HG03521 (cell line): ENCODE data around the gene MAN2B2.
"Not testable (repeated sequence)": the region's sequence is repeated elsewhere in the genome, so short reads cannot be mapped to it uniquely, and the experiment has no call there.

Experiments used
- ATAC-seq: cut with Tn5 transposase; IDR thresholded peaks from one replicate; pipeline ENCODE4 v1.9.1; 2021; ENCODE audit warnings: mild to moderate bottlenecking, moderate library complexity; ENCODE audit not compliant: unreplicated experiment

The MAN2B2 gene

DNA sequence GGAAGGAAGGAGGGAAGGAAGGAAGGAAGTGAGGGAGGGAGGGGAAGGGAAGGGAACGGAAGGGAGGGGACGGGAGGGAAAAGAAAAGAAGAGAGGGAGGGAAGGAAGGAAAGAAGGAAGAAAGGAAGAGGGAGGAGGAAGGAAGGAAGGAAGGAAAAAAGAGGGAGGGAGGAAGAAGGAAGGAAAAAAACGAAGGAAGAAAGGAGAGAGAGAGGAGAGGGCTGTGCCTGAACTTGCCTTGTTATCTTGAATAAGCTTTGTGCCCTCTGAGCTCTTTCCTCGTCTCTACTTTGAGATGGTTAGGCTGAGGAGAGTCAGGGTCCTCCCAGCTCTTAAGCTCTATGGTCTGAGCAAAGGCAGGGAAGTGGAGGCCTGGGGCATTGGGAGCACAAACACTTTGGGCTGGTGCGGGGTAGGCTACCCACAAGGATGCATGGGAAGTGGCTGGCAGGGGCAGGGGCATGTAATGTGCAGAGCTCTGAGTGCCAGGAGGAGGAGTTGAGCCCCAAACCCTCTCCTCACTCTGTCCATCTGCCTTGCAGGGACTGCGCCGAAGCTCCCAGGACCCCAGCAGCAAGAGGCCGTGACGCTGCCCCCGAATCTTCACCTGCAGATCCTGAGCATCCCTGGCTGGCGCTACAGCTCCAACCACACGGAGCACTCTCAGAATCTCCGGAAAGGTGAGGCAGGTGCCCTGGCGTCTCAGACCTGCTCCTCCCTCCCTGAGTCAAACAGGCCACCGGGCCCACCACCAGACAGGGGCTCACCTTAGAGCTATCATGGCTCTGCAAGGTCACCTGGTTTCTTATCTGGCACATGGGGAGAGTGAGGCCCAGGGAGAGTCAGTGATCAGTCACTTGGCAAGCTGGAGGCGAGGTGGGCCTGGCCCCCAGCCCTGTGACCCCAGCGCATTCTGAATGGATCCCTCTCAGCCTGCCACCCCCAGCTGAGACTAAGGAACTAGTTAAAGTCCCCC lies 39.0 kb downstream of the MAN2B2 start:
- ATAC-seq = no peak

- no peak for ATAC-seq
Measured at GRCh38 chr4:6614701-6615230, 39.8 kb downstream of the MAN2B2 start.

- no peak for ATAC-seq
Measured at GRCh38 chr4:6616087-6616995, 41.4 kb downstream of the MAN2B2 start.

DNA sequence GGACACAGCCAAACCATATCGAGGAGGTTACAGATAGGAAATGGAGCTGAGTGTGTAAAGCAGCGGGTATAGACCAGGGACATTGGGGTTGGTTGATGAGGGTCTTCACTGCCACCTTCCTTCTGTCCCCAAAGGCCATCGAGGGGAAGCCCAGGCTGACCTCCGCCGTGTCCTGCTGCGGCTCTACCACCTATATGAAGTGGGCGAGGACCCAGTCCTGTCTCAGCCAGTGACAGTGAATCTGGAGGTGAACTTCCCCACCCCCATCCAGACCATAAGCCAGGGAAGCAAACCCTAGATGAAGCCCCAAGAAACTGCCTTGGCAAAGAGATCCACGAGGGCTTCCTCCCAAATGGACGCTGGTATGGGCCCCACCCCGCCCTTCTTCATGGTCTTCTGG lies 42.3 kb downstream of the MAN2B2 start:
- no peak for ATAC-seq

- no peak for ATAC-seq
Measured at GRCh38 chr4:6618386-6619115, 43.6 kb downstream of the MAN2B2 start.

- no peak for ATAC-seq
Measured at GRCh38 chr4:6619116-6619465, 44.1 kb downstream of the MAN2B2 start.

DNA sequence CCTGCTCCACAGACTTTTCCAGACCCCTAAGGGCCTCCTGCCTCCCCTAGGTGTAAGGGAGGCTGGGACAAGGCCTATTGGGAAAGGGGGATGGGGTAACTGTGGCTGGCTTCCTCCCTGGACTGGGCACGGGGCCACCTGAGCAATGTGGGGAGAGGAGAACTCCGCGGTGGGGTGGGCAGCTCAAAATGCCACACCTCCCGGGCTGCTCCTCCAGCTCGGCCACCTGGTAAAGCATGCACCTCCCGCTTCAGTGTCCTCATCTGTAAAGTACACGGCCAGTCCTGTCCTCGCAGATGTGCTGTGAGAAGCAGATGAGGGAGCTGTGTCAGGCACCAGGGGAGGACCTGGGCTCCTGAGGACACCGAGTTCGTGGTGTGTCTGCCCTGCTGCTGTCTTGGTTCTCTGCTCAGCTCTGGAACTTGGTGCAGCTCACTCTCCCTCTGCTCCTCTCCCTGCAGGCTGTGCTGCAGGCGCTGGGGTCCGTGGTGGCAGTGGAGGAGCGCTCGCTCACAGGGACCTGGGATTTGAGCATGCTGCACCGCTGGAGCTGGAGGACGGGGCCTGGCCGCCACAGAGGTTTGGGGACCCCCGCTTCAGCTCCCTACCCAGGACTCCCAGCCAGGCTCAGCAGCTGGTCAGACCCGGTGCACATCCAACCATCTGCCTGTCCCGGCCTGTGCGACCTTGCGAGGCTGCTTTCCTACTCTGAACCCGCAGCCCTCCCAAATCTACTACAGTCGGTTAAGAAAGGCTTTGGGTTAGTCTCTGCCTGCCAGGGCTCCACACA lies 44.7 kb downstream of the MAN2B2 start:
- no peak for ATAC-seq

DNA sequence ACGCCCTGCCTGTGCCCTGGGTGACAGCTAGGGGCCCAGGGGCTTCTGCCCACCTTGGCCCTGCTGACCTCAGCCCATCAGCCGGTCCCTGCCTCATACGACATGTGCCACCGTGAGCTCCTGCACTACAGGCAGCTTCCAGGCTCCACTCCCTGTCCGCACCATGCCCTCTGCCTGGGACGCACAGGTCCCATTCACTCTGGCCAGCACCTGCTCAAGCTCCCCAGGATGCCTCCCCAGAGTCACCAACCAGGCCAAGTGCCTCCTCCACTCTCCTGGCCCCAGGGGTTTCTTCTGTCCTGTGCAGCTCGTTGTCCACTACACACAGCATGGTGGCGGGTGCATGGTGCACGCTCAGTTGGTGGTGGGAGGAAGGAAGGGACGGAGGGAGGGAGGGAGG lies 45.3 kb downstream of the MAN2B2 start:
- ATAC-seq = no peak

DNA sequence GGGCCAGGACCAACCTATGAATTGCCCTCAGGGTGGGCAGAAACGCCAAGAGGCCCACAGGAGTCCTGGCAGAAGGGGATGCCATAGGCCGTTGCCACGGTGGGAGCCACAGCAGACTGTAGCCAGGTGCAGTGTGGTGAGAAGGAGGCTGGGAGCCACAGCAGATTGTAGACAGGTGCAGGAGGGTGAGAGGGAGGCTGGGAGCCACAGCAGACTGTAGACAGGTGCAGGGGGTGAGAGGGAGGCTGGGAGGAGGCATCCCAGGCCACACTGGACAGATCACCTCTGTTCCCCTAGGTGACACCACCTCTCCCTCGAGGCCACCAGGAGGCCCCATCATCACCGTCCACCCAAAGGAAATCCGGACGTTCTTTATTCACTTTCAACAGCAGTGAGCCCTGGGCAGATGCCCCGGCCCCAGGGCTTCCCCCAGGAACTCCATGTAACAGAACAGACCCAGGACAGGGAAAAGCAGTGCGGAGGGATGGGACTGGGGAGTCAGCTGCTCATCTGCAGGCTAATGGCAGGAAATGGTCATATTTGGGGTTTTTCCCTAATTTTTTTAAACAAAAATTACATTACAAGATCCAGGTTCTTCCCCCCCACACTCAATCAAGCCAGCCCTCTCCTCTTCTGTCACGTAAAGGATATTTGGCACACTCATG lies 46.0 kb downstream of the MAN2B2 start:
- ATAC-seq = no peak

DNA sequence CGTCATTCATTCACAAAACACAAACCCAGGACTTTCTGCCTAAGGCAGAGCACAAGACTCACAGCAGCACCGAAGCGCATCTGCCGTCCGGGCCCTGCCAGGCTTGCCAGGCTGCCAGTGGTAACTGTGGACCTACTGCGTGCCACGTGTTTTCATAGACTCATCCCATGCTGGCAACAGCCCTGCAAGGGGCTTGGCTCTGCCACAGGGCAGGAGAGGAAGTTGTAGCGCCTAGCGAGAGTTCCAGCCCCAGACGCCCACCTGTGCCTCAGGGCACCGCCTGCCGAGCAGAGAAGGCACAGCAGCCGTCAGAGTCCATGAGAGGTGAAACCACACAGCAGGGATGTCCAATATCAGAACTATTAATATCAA lies 46.6 kb downstream of the MAN2B2 start:
- no peak for ATAC-seq

- no peak for ATAC-seq
Measured at GRCh38 chr4:6622744-6623143, 47.8 kb downstream of the MAN2B2 start.

DNA sequence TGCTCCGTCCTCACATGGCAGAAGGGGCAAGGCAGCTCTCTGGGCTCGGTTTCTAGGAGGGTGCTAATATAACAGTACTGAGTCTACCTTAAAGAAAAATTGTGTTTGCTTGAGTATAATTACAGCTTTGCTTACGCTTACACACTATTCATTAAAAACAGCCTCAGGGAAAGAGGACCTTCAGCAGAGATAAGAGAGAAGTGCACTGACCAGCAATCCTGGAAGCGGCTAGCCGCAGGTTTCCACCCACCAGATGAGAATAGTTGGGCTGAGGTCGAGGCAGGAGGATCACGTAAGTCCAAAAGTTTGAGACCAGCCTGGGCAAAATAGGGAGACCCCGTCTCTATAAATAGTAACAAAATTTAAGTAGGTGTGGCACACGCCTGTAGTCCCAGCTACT lies 50.3 kb downstream of the MAN2B2 start:
- ATAC-seq = no peak

DNA sequence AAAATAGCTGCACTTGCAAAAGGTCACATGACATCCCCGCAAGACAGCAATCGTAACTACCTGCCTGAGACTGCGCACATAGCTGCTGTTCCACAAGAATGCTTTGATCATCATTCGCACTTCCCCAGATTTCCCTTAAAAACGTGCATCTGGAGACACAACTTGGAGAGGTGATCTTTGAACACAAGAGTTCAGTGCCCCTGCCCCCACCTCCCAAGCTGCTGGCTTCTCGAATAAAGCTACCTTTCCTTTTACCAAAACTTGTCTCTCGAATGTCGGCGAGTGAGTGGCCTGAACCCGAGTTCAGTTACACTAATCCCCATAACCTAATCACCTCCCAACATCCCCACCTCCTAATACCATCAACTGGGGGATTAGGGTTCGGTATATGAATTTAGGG lies 51.1 kb downstream of the MAN2B2 start:
- no peak for ATAC-seq

- ATAC-seq = no peak
Measured at GRCh38 chr4:6627832-6628231, 52.8 kb downstream of the MAN2B2 start.

DNA sequence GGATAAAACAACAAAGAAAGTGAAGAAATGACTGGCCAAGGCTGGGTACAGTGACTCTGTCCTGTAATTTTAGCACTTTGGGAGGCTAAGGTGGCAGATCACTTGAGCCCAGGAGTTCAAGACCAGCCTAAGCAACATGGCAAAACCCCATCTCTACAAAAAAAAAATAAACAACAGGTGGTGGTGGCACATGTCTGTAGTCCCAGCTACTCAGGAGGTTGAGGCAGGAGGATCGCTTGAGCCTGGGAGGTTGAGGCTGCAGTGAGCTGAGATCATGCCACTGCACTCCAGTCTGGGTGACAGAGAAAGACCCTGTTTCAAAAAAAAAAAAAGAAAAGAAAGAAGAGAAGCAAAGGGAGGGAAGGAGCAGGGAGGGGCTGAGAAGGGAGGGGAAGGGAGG lies 53.5 kb downstream of the MAN2B2 start:
- not testable (repeated sequence) for ATAC-seq

DNA sequence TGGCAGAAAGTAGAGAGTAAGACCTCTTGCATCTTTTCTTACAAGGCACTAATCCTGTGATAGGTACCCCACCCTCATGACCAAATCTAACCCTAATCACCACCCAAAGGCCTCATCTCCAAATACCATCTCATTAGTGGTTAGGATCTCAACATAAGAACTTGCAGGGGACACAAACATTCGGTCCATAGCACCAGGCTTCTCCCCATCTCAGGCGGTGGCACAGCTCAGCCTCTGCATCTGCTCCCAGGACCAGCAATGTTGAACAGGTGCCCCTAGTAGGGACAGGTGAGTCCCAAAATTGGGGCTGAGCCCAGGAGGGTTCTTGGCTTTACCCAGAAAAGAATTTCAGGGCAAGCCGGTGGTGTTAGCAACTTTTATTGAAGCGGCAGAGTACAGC lies 57.1 kb downstream of the MAN2B2 start:
- ATAC-seq = no peak

GRCh38 chr4:6633091-6633906 lies 58.3 kb downstream of the MAN2B2 start:
- ATAC-seq = no peak

- ATAC-seq = no peak
Measured at GRCh38 chr4:6634746-6635145, 59.8 kb downstream of the MAN2B2 start.
